NCI-H128 (cell line): Measurements from ENCODE around the gene PHACTR1.
A peak's percentile ranks its signal among the peaks of the same experiment; 100 is the strongest.

Source experiments
- DNase-seq: peaks from one replicate; lab custom pipeline; 2025; ENCODE audit not compliant: unreplicated experiment; lab: John Stamatoyannopoulos, UW

PHACTR1 gene

DNA sequence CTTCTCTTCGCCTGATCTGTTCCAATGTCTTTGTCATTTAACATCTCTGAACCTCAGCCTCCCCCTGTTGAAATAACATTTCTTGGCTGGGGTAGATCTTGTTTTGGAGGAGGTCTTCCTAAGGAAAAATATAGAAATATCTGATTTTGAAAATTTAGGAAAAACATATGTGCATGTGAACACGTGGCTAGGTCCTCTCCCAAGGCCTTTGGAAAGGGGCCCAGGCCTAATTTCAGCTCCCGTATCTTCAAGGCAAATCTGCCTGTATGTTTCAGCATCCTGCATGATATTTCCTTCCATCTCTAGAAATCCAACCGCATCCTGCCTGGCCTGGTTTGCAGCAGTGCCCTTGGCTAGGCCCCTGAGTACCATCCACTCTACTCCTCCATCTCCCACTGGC is 261.2 kb downstream of the PHACTR1 start:
- no peak for DNase-seq

DNA sequence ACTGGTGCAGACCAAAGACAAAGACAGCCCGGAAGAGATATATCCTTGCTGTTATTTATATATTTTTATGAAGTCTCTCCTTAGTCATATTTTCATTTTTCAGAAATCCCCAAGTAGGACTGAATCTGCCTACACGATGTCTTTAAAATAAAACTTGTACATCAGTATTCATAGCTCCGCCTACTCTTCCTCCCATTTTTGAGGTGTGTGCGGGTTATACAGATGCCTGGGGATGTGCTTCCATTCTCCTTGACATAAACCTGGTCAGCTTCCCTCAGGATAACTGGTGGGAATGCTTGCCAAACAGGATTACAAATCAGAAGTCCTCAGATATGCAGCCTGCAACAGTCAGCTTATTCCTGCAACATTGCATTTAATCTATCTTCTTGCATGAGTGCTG is 264.2 kb downstream of the PHACTR1 start:
- no peak for DNase-seq

DNA sequence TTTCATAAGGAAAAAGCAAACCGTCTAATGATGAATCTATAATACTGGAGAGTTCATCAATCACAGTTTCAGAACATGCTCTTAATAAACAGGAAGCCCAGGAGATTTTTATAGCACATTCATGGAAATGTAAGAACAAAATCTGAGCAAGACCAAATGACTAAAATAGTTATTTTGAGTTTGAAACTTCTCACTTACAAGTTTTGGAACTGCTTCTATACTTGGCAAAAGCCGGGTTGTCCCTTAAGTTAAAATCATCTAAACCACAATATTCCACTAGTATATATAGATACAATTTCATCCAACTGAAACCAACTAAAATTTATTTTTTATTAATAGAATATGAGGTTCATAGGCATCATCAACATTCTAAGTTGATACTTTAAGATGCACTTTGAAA is 268.2 kb downstream of the PHACTR1 start:
- DNase-seq = no peak

DNA sequence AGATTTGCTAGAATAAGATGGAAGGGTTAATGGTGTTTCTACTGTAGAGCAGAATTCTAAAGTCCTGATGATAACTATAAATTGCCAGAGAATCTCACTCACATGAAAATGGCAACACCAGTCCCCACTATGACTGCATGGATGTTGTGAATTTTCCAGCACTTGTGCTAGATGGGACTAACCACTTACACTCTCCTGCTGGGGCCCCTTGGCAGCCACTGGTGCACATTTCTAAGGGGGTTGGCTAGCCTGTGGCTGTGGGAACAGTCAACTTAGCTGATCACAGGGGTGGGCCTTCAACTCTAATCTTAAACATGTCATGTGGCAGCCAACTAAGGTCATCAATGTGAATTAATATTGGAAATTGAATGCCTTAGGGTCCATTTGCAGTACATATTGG is 271.2 kb downstream of the PHACTR1 start:
- DNase-seq = no peak

DNA sequence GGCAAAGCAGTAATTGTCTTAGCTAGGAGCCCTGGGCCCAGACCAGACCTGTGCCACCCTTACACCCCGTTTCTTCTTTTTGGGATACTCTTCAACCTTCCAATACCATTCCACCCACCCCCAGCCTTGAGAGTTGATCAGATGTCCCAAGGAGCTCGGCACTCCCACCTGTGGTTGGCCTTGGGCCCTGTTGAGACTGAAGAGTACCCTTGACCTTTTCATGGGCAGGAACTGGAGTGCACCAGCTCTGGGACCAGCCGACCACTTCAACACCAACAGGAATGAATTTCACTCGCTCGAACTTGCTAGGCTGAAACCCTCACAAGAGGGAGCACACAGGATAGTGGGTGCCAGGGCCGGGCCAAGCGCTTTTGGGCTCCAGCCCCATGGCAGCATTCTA is 273.6 kb downstream of the PHACTR1 start:
- DNase-seq = no peak

DNA sequence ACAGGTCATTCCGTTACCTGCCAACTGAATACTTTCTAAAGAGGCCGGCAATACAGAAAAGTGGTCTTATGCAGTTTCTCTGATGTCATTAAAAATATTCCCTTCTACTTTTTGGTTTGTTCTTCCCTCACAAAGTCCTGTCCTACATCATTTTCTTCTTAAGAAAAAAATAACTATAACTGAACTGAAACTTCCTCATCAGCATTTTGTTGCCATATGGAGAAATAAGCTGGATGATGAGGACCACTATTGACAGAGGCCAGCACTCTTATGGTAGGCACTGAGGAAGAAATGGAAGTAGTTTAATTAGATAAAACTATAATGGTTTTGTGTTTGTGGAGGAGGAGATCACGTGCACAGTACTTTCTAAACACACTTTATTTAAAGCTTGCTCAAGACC is 274.9 kb downstream of the PHACTR1 start:
- no peak for DNase-seq

DNA sequence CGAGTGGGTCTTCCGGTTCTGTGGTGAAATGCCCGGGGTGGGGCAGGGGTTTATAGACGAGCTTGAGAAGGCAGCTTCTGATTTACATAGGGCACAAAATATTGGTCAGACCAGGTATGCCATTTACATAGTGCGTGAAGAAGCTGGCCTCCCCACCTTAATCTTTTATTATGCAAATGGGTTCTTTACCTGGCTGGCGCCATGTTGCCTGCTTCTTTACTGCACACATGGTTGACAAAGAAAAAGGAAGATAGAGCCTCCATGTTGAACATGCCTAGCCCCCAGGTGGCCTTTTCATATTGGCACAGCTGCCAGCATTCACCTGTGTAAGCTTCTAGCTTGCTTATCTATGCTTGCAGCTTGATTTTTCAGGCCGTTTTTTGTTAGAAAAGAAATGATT is 276.2 kb downstream of the PHACTR1 start:
- DNase-seq = no peak

DNA sequence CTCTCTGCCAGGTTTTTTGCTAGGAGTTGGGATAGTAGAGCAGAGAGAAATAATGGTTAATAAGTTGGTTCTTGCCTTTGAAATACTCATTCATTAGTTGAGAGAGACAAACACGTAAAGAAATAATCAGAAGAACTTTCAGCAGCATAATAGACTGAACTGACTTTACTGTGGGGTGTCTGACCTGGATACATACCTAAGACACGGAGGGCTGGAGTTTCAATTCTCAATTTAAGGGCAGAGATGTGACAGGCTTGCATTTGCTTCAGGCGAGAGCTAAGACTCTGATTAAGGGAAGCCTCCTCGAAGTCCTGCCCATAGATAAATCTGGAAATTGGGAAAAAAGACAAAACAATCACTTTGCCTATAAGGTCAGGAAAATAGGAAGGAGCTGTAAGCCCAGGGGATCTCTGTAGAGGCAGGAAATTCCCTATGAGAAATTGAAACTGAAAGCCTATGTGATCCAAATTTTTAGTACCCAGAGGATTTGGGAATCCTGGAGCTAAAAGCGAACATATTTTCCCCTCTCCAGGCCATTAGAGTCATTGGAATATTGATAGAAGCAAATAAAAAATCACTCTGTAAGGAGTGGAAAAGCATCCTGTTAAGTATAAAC is 276.8 kb downstream of the PHACTR1 start:
- DNase-seq = no peak

DNA sequence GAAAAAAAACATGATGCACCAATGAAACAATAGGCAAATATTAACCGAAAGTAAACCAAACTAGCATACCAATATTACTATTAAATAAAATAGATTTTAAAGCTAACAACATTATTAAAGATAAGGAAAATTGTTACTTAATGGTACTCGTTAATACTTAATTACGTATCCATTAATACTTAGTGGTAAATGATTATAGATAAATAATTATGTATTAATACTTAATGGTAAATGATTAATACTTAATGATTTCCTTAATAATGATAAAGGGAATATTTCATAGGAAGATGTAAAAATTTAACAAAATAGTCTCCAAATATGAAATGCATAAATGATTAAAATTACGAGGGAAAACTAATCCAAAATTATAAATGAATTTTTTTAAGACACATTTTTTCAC is 278.9 kb downstream of the PHACTR1 start:
- DNase-seq = no peak

DNA sequence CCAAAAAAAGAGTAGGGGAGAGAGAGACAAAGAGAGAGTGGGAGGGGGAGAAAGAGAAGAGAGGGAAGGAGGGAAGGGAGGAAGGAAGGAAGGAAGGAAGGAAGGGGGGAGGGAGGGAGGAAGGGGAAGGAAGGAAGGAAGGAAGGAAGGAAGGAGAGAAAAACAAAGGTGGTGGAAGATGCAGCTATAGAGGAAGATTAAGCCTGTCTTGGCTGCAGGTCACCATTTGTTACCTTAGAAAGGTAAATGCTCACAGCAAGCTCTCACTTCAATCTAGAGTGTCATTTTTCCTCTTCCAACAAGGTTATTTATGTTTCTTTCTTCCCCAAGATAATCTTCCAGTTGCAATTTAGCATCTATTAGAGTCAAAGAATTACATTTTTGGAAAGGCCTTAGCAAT is 284.0 kb downstream of the PHACTR1 start:
- no peak for DNase-seq

DNA sequence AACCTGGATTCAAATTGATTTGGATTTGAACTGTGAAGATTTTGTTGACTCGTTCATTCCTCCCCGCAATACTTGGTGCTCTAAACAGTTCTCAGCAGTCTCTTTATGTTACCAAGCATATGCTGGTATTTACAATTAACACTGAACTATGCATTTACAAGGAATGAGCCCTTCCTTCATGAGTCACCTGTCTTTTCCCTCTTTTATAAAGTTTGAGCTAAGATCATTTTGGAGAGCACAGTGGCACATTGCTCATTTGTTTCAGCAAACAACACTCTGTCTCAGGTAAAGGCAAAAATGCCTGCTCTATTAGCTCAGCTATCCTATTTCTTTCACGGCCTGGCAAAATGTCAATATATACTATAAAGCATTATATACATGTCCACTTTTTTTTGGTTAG is 285.4 kb downstream of the PHACTR1 start:
- no peak for DNase-seq

DNA sequence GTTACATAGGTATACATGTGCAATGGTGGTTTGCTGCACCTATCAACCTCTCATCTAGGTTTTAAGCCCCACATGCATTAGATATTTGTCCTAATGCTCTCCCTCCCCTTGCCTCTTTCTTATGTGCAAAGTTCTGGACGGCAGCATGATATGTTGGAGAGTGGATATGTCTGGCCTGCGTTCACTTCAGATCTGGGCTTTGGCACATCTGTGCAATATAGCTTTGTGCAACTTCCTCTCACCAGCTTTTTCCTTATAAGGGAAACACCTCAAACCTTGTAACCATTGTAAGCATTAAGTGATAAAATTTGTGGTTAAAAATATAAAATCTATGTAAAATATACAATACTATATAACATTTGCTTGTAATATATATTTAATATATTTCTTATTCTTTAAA is 288.0 kb downstream of the PHACTR1 start:
- no peak for DNase-seq

DNA sequence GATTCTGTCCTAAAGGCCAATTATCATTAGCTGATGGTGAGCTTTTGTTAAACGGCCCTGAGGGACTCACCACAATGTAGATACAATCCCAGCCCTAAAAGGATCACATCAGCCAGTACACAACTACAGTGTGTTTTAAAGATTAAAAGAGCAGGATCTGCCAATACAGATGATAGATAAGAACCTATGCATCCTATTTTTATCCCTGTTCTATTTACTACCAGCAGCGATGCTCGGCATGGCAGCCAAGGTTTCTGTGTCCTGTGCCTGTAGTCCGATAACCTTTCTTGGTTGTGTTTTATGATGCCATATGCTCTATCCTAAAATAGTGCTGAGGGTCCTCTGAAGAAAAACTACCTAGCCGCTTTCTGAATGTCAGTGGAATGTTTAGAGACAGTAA is 289.4 kb downstream of the PHACTR1 start:
- DNase-seq = no peak

DNA sequence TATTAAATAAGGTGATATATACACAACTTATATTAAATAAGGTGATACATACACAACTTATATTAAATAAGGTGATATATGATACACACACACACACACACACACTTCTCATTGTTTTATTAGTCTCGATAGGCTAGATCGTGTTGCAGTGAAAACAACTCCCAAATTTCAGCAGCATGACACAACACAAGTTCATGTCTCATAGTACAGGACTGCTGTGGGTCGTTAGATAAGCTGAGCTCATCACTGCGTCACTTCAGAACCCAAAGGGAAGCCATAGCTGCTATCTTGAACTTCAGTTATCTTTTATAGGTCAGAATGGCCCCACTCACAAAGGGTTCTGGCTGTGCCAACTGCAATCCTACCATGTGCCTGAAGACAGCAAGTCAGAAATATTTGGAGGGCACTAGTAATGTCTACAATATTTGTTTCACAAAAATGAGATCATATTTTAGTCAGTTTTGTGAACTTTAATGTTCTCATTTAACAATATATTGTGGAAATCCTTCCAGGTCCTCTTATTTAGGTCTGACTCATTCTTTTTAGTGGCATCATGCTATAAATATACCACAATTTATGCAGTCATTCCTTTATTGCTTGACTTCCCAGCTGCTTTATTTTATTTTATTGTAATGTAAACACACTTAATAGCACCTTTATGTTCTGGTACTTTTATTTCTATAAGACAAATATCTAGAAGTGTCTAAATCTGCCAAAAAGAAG is 290.2 kb downstream of the PHACTR1 start:
- DNase-seq = no peak

DNA sequence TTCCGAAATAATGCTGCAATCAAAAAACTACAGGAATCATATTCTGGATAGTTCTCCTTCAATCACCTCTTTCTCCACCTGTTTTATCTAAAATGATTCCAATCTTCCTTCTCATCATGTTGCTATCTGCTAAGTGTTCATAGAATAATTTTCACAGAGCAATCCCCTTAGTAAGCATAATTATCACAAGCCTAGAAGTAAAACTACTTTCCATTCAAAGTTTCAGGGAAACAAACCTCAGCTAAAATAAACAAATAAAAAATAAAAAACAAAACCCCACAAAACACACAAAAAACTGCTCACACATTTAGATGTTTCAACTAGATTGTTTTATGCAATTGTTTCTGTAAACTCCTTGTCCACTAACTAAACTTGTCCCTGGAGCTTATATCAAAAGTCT is 291.2 kb downstream of the PHACTR1 start:
- no peak for DNase-seq

DNA sequence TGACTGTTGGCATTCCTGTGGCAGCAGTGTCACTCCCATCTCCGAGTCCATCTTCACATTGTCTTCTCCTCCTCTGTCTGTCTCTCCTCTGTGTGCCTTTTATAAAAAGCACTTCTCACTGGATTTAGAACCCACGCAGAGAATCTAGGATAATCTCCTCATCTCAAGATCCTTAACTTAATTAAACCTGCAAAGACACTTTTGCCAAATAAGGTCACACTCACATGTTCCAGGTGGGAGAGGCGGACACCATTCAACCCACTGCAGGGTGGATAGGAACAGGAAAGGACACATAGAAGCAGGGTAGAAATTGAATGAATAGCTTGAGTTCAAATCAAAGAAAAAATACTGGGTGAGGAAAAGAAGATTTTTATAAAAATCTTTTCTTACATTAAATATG is 292.5 kb downstream of the PHACTR1 start:
- no peak for DNase-seq

DNA sequence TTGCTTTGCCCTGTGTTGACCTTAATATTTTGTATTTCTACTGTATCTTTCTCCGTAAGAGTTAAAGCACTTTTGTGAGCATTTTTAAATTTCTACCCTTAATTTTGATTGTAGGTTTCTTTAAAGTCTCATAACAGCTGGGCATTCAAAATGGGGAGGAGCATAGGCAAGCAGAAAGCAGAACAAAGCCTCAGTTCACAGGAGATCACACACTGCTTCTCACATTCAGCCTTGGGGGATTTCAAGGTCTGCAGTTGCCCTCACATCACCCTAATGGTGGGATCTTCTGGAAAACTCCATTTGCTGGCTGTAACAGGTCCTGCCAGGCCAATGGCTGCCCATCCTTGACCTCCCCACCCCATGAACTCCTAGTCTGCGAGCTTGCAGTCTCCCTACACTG is 292.9 kb downstream of the PHACTR1 start:
- DNase-seq = no peak

DNA sequence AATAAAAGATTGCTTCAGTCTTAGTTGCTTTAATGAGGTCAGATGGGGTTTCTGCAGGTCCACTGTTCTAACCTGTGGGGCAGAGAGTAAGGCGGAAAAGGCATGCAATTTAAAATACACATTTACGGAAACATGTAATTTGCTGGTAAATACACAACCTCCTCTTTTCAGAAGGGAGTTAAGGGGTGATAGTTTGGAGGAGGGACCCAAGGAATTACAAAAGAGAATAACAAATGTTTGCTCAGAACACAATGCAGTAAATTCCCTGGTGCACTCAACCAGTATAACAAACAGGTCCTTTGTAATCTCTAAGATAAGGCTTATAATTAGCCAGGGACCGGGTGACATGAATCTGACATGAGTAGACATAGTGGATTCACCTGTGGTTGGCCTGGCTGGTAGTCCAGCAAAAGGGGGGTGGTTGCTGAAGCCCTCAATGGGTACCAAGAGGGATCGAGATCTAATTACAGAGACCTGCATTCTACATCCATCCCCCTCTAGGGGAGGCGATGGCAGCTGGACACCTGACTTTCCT is 295.1 kb downstream of the PHACTR1 start:
- DNase-seq = no peak

DNA sequence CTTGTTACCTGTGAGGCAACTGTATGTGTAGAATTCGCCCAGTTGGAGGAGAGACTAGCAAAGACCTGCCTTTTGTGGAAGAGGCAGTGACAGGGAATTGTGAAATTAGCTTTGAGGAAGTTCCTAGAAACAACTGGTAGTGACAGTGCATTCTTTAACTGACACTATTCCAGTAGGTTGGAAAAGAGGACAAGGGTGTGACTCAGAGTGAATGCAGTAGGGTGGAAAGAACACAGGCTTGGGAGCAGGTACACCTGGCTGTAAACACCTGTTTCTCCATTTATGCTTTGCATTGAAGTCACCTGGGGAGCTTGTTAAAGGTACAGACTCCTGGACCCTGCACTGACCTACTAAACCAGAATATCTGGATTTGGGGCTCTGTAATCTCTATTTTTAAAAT is 295.7 kb downstream of the PHACTR1 start:
- DNase-seq = no peak

DNA sequence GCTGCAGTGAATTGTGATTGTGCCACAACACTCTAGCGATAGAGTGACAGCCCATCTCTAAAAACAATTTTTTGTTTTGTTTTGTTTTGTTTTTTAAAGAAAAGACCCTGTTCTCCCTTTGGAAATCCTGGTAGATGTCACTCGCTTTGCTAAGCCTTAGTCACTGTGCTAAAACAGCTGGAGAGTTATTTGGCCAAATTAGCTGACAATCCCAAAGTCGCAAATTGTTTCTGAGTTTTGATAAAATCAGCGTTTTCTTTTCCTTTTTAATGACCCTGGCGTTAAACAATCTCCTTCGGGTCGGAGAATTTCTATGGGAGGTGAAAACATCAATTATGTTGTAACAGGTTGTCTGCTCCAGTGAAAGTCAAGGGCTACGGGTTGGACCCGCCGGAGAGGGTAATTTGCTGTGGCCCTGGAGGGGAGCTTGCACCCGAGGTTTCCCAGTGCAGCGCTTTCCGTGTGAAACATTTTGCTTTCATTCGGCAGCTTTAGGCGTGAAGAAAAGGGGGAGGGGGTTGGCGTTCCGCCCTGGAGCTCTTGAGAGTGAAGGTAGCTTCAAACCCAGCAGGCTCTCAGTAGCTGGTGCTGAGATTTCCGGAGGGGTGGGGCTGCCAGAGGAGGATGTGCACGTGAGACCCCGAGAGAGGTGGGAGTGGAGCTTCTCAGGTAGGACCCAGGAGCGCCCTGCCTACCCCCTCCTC is 296.6 kb downstream of the PHACTR1 start:
- DNase-seq = peak; percentile 21

DNA sequence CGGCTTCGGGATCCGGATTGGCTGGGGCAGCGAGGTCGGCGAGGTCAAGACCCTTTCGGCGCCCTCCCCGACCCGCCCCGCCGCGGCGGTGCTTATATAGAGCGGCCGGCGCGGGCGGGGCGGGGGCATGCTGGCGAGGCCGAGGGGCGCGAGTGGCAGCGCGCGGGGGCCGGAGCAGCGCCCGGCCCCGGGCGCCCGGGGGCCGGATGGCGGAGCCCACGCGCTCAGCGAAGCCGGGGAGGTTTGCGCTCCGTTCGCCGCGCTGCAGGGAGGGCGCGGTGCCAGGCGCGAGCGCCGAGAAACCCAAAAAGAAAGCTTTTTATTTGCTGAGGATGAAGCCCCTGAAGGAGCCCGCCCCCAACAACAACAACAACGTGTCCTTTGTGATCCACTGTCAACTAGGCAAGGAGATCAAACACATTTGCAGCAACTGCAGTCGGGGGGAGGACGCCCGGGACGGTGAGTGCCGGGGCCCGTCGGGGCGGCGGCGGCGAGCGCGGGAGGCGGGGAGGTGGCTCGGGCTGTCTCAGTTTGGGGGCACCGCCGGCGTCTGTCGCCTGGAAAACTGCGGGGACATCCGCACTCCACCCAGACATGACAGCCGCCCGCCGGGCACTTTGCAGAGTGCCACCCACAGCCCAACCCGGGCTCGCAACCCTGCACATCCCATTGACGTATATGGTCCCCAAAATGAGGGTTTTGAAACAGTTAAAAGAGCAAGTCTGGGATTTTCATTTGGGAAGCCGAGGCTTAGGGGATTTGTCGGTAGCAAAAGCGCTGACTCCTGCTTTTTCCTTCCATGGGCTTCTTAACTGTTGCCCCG is 297.3 kb downstream of the PHACTR1 start:
- DNase-seq = no peak
